Body of pancreas (tissue), 4 donors: ENCODE measurements around the gene SLN.

ENCODE experiments used
- POLR2A ChIP-seq, 3 donors: fragments of 450-650 bp; IDR thresholded peaks; one replicate each; pipeline ENCODE4 v1.6.1; 2016; ENCODE audit warnings: antibody characterized with exemption in 3 of 3, mild to moderate bottlenecking in 2 of 3
- TF ChIP-seq, protein P1 (sequence below), 7 experiments: fragments of 450-650 bp in 4 of 7; fragments of 200-600 bp in 3 of 7; sonication (generic) in 3 of 7; IDR thresholded peaks; one replicate each; pipeline ENCODE4 v1.5.1; 2016 to 2019; ENCODE audit warnings: antibody characterized with exemption in 7 of 7

DNA sequence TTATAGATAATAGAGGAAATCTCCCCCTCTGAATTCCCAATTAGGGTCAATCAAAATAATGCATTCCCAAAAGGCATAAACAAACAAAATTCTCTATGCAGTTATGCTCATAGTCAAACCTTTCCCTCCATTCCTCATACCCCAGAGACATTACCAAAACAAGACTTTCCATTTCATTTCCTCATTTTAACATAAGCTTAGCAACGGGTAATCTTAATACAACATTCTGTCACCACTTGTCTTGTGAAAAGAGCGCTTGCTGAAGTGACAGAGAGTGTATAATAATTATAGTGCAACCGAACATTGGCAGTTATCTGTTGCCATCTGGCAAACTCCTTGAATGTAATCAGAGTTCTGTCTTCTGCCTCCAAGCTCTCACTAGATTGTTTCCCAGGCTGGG is 1.2 kb upstream of the SLN start:
- TF ChIP-seq, protein P1, sequence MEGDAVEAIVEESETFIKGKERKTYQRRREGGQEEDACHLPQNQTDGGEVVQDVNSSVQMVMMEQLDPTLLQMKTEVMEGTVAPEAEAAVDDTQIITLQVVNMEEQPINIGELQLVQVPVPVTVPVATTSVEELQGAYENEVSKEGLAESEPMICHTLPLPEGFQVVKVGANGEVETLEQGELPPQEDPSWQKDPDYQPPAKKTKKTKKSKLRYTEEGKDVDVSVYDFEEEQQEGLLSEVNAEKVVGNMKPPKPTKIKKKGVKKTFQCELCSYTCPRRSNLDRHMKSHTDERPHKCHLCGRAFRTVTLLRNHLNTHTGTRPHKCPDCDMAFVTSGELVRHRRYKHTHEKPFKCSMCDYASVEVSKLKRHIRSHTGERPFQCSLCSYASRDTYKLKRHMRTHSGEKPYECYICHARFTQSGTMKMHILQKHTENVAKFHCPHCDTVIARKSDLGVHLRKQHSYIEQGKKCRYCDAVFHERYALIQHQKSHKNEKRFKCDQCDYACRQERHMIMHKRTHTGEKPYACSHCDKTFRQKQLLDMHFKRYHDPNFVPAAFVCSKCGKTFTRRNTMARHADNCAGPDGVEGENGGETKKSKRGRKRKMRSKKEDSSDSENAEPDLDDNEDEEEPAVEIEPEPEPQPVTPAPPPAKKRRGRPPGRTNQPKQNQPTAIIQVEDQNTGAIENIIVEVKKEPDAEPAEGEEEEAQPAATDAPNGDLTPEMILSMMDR (IDR thresholded peaks at IDR 0.05), result no peak
- no peak for TF ChIP-seq POLR2A (IDR thresholded peaks at IDR 0.05)
